Coronary artery (tissue), 2 donors: ENCODE results near the gene SMYD5.
A peak's percentile ranks its signal among the peaks of the same experiment; 100 is the strongest.

ENCODE experiments used
- DNase-seq: peaks from one replicate; pipeline ENCODE4 v3.0.0-alpha.2; 2017; ENCODE audit warnings: low spot score
- H3K27ac ChIP-seq, 2 donors: fragments of 200-600 bp; sonication (generic); one replicate each; pipeline ENCODE4 v1.5.1; 2016 to 2019
- H3K4me3 ChIP-seq: fragments of 200-600 bp; sonication (generic); 2 replicates; pipeline ENCODE4 v1.5.1; 2016; ENCODE audit warnings: mild to moderate bottlenecking, moderate library complexity
- TF ChIP-seq, protein P1 (sequence below): fragments of 200-600 bp; sonication (generic); IDR thresholded peaks from one replicate; pipeline ENCODE4 v1.5.1; 2019; ENCODE audit warnings: antibody characterized with exemption

The SMYD5 gene

GRCh38 chr2:73266061-73266901 is 52.2 kb downstream of the SMYD5 start:
- Histone ChIP-seq H3K27ac (no peak overlapping the region), H3K4me3 (no peak overlapping the region)
- TF ChIP-seq, protein P1, sequence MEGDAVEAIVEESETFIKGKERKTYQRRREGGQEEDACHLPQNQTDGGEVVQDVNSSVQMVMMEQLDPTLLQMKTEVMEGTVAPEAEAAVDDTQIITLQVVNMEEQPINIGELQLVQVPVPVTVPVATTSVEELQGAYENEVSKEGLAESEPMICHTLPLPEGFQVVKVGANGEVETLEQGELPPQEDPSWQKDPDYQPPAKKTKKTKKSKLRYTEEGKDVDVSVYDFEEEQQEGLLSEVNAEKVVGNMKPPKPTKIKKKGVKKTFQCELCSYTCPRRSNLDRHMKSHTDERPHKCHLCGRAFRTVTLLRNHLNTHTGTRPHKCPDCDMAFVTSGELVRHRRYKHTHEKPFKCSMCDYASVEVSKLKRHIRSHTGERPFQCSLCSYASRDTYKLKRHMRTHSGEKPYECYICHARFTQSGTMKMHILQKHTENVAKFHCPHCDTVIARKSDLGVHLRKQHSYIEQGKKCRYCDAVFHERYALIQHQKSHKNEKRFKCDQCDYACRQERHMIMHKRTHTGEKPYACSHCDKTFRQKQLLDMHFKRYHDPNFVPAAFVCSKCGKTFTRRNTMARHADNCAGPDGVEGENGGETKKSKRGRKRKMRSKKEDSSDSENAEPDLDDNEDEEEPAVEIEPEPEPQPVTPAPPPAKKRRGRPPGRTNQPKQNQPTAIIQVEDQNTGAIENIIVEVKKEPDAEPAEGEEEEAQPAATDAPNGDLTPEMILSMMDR, result no peak
- no peak for DNase-seq

- Histone ChIP-seq H3K27ac (no peak overlapping the region), H3K4me3 (no peak overlapping the region)
- DNase-seq, result no peak
- TF ChIP-seq, protein P1, result no peak
These were observed 53.0 kb downstream of the SMYD5 start for GRCh38 chr2:73267008-73267407.

DNA sequence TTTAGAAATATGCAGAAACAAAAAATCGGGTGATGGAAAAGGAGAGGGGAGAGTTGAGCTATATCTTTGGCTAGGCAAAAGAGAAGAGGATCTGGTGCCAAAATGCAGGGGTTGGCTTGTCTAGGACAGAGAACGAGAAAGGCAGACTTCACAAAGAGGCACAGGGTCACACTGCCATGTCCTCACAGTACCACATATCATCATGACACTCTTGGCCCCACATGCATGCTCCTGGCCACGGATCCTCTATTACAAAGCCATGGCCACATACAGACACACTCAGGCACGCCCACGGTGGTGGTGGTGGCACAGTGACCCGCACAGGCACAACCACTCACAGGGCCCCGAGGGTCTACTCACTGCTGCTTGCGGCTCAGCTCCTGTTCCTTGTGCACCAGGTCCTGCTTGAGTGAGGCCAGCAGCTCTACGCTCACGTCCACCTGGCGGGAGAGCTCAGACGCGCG is 54.4 kb downstream of the SMYD5 start:
- Histone ChIP-seq H3K4me3 (peak overlapping the region; percentile 39), H3K27ac (no peak overlapping the region)
- TF ChIP-seq, protein P1, result no peak
- DNase-seq, result no peak

DNA sequence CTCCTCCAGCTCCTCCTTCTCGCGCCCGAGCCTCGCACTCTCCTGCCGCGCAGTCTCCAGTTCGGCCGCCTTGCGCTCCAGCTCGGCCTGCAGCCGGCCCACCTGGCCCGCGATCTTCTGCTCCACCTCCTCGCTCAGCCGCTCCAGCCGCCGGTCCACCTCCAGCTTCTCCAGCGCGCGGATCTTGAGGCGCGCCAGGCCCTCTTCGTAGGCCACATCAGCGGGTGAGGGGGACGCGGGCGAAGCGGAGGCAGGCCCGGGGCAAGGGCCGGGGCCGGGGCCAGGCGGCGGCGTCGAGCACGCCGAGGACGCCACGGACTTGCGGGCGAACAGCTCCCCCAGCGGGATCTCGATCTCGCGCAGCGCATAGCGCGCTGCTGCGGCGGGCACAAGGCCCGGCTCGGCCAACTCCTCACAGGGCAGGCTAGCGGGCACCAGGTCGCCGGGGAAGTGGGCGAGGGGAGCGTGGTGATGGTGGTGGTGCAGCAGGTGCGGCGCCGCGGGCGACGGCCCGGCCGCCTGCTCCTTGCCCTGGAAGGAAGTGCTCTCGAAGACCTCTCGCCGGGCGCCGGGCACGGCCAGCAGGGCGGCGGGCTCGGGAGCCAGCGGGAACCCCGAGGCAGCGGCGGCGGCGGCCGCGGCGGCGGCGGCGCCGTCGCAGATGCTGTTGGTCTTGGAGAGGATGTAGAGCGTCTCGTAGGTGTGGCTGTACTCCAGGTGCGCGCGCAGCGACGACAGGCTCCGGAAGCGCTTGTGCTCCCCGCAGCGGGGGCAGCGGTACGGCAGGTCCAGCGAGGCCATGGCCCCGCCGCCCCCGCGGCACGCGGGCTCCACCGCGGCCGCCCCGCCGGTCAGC is 55.0 kb downstream of the SMYD5 start:
- Histone ChIP-seq H3K27ac (no peak overlapping the region), H3K4me3 (peak overlapping the region; percentile 39)
- TF ChIP-seq, protein P1, result no peak
- DNase-seq, result no peak

GRCh38 chr2:73269686-73270465 is 55.8 kb downstream of the SMYD5 start:
- peak overlapping the region; percentile 39 for H3K4me3 ChIP-seq
- TF ChIP-seq, protein P1, result no peak

DNA sequence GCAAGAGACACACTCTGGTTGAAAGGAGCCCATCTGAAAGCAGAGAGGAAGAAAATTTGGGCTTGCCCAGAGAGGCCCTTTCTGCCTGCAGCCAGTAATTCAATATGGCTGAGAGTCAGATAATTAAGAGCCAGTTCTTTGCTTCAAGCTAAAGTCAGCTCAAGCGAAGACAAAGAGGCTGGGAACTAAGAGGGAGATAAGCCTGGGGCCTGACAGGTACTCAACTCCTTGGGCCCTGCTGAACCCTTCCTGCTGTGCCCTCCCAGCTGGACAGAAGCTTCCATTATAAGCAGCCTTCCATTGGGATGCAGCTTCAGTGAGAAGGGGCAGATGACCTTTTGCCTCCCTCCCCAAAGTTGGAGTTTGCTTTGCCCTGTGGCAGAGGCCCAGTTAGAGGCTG is 58.2 kb downstream of the SMYD5 start:
- TF ChIP-seq, protein P1, result no peak
- Histone ChIP-seq H3K4me3 (no peak overlapping the region), H3K27ac (no peak overlapping the region)
- DNase-seq, result no peak

More at GRCh38 chr2:73269686-73270465, 55.8 kb downstream of the SMYD5 start:
- no peak overlapping the region for H3K27ac ChIP-seq
- DNase-seq, result no peak
